ENCODE data around the gene EIF3F. TPM values are rescaled to one million over a fixed set of nuclear protein-coding genes. Genes with fewer than 3 reads are reported as not detected.

EIF3F gene
- polyA plus RNA-seq (2013, experiment 1 of 2) = 570 TPM
- 566 TPM for polyA plus RNA-seq (2013, experiment 2 of 2)

DNA sequence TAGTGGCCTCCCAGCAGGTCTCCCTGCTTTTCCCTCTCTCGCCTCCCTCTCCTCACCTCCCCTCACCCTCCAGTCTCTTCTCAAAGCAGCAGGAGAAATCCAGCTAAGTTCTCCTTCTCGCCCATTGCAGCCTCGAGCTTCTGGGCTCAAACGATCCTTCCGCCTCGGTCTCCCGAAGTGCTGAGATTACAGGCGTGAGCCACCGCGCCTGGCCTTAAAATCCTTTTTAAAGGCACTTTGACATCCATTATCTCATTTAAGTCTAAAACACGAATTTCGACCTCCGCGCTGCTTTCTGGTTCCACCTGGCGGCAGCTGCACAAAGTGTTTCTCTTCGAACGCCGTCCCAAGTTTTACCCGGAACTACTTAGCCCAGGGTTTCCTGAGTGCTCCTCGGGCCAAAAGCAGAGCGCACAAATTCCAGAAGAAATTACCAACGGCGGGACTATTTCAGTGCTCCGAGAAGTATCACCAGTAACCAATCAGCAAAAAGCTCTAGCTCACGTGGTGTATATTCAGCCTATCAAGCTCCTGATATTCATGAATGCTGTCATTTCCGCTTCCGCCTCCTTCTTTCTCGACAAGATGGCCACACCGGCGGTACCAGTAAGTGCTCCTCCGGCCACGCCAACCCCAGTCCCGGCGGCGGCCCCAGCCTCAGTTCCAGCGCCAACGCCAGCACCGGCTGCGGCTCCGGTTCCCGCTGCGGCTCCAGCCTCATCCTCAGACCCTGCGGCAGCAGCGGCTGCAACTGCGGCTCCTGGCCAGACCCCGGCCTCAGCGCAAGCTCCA is at the start of gene EIF3F:
TSS of gene EIF3F (plus strand) at position 570 of the 792 bp plus-strand sequence. CDS start at position 586, 16 bp downstream.
- H3K9me3 ChIP-seq (ENCODE audit: control insufficient read depth, low read length) = no peaks in the 10 kb centered on the region
- H2BK120ac ChIP-seq (ENCODE audit: low read depth, low read length) = no peak within 1 kb of the TSS
- peak within 1 kb of the TSS in 1 of 2 experiments; percentile 45 for H2BK12ac ChIP-seq (ENCODE audit: low read length in 2 of 2)
- H3K36me3 ChIP-seq (ENCODE audit: control insufficient read depth in 1 of 2, insufficient read depth in 2 of 2, low read depth in 1 of 2, low read length in 2 of 2) = peaks cover 3 to 26% of the 10 kb centered on the region in 2 experiments
- H2AFZ ChIP-seq (ENCODE audit: low read depth, low read length) = peak within 1 kb of the TSS; percentile 75
- peak within 1 kb of the TSS; percentile 69 for H3K27ac ChIP-seq (ENCODE audit: low read length, poor library complexity, severe bottlenecking)
- H3K79me1 ChIP-seq (replicated peaks; ENCODE audit: low read length, poor library complexity, severe bottlenecking) = peaks cover 7% of the 10 kb centered on the region
- H2BK5ac ChIP-seq (ENCODE audit: low read depth, low read length, poor library complexity, severe bottlenecking) = no peak within 1 kb of the TSS
- peak within 1 kb of the TSS; percentile 46 to 75 for H3K18ac ChIP-seq (ENCODE audit: low read depth in 1 of 2, low read length in 2 of 2)
- peak within 1 kb of the TSS; percentile 87 for H3K4me2 ChIP-seq (ENCODE audit: low read length, poor library complexity, severe bottlenecking)
- H4K91ac ChIP-seq (ENCODE audit: low read length) = peak within 1 kb of the TSS; percentile 78
- peak within 1 kb of the TSS; percentile 96 for H4K8ac ChIP-seq (ENCODE audit: low read length)
- peak; percentile 100 for DNase-seq
- peak within 1 kb of the TSS; percentile 95 for H3K9ac ChIP-seq (ENCODE audit: low read length)
- peak within 1 kb of the TSS; percentile 84 to 94 for H3K4me3 ChIP-seq (ENCODE audit: insufficient read depth in 1 of 2, low read depth in 1 of 2, low read length in 2 of 2)
- 3% methylated on average over 38 of the region's 47 CpGs for WGBS
- no peak within 1 kb of the TSS for H3K23ac ChIP-seq (ENCODE audit: low read length in 2 of 2)
- H3K27me3 ChIP-seq (ENCODE audit: control insufficient read depth in 1 of 2, insufficient read depth in 1 of 2, low read length in 2 of 2) = no peaks in the 10 kb centered on the region
- peak within 1 kb of the TSS; percentile 19 to 77 for H3K4ac ChIP-seq (ENCODE audit: low read depth in 1 of 2, low read length in 2 of 2)
- peaks cover 4% of the 10 kb centered on the region for H3K4me1 ChIP-seq (ENCODE audit: control insufficient read depth, insufficient read depth, low read depth, low read length)
- peak within 1 kb of the TSS in 1 of 2 experiments; percentile 77 for H3K14ac ChIP-seq (ENCODE audit: low read length in 2 of 2)
- no peak within 1 kb of the TSS for H2BK15ac ChIP-seq (ENCODE audit: low read depth, poor library complexity, severe bottlenecking)
- H2AK5ac ChIP-seq (ENCODE audit: low read length, severe bottlenecking) = no peak within 1 kb of the TSS

DNA sequence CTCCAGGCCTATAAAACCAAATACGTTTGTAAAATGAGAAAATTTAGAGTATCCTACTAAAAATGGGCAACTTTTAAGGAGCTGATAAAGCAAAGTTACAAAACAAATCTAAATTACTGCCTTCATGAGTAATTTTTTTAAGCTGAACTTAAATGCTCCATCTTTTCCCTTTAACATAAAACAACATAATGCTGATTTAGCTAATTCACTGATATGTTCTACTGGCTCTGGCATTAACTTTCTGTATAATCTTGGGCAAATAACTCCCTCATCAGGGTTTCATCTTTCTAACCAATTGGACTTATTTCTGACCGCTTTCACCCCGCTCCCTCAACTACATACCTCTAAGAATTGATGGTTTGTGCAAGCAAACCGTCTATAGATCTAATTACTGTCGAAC is 46.0 kb upstream of the EIF3F start:
- Histone ChIP-seq H2BK5ac (ENCODE audit: low read depth, low read length, poor library complexity, severe bottlenecking) (no peak overlapping the region), H3K4me2 (ENCODE audit: low read length, poor library complexity, severe bottlenecking) (no peak overlapping the region), H3K9ac (ENCODE audit: low read length) (no peak overlapping the region), H3K4ac (ENCODE audit: low read depth in 1 of 2, low read length in 2 of 2) (no peak overlapping the region), H3K27me3 (ENCODE audit: control insufficient read depth in 1 of 2, insufficient read depth in 1 of 2, low read length in 2 of 2) (peaks cover 0 to 4% of the 10 kb centered on the region in 2 experiments), H3K9me3 (ENCODE audit: control insufficient read depth, low read length) (peaks cover 25% of the 10 kb centered on the region), H3K4me1 (ENCODE audit: control insufficient read depth, insufficient read depth, low read depth, low read length) (no peaks in the 10 kb centered on the region), H3K79me1 (replicated peaks; ENCODE audit: low read length, poor library complexity, severe bottlenecking) (no peaks in the 10 kb centered on the region), H4K8ac (ENCODE audit: low read length) (no peak overlapping the region), H2BK120ac (ENCODE audit: low read depth, low read length) (no peak overlapping the region), H2AFZ (ENCODE audit: low read depth, low read length) (no peak overlapping the region), H3K27ac (ENCODE audit: low read length, poor library complexity, severe bottlenecking) (no peak overlapping the region), H4K91ac (ENCODE audit: low read length) (no peak overlapping the region), H3K23ac (ENCODE audit: low read length in 2 of 2) (no peak overlapping the region), H2BK12ac (ENCODE audit: low read length in 2 of 2) (no peak overlapping the region), H3K4me3 (ENCODE audit: insufficient read depth in 1 of 2, low read depth in 1 of 2, low read length in 2 of 2) (no peak overlapping the region), H3K36me3 (ENCODE audit: control insufficient read depth in 1 of 2, insufficient read depth in 2 of 2, low read depth in 1 of 2, low read length in 2 of 2) (no peaks in the 10 kb centered on the region), H3K14ac (ENCODE audit: low read length in 2 of 2) (no peak overlapping the region), H2BK15ac (ENCODE audit: low read depth, poor library complexity, severe bottlenecking) (no peak overlapping the region), H3K18ac (ENCODE audit: low read depth in 1 of 2, low read length in 2 of 2) (no peak overlapping the region), H2AK5ac (ENCODE audit: low read length, severe bottlenecking) (no peak overlapping the region)
- DNase-seq = no peak
- WGBS = no CpG with 5 or more reads among the region's 5 CpGs

- H3K14ac ChIP-seq (ENCODE audit: low read length in 2 of 2) = no peak within 1 kb of the TSS
- peaks cover 0 to 8% of the 10 kb centered on the region in 2 experiments for H3K27me3 ChIP-seq (ENCODE audit: control insufficient read depth in 1 of 2, insufficient read depth in 1 of 2, low read length in 2 of 2)
- no peaks in the 10 kb centered on the region for H3K36me3 ChIP-seq (ENCODE audit: control insufficient read depth in 1 of 2, insufficient read depth in 2 of 2, low read depth in 1 of 2, low read length in 2 of 2)
- H3K79me1 ChIP-seq (replicated peaks; ENCODE audit: low read length, poor library complexity, severe bottlenecking) = no peaks in the 10 kb centered on the region
- H2BK120ac ChIP-seq (ENCODE audit: low read depth, low read length) = no peak within 1 kb of the TSS
- no peak within 1 kb of the TSS for H3K18ac ChIP-seq (ENCODE audit: low read depth in 1 of 2, low read length in 2 of 2)
- no peak within 1 kb of the TSS for H3K9ac ChIP-seq (ENCODE audit: low read length)
- no peak for DNase-seq
- no peak within 1 kb of the TSS for H4K91ac ChIP-seq (ENCODE audit: low read length)
- no peak within 1 kb of the TSS for H3K4me3 ChIP-seq (ENCODE audit: insufficient read depth in 1 of 2, low read depth in 1 of 2, low read length in 2 of 2)
- H2BK12ac ChIP-seq (ENCODE audit: low read length in 2 of 2) = no peak within 1 kb of the TSS
- H3K4me1 ChIP-seq (ENCODE audit: control insufficient read depth, insufficient read depth, low read depth, low read length) = no peaks in the 10 kb centered on the region
- no peak within 1 kb of the TSS for H2AFZ ChIP-seq (ENCODE audit: low read depth, low read length)
- no peak within 1 kb of the TSS for H3K4me2 ChIP-seq (ENCODE audit: low read length, poor library complexity, severe bottlenecking)
- peaks cover 25% of the 10 kb centered on the region for H3K9me3 ChIP-seq (ENCODE audit: control insufficient read depth, low read length)
- H2BK15ac ChIP-seq (ENCODE audit: low read depth, poor library complexity, severe bottlenecking) = no peak within 1 kb of the TSS
- H3K27ac ChIP-seq (ENCODE audit: low read length, poor library complexity, severe bottlenecking) = no peak within 1 kb of the TSS
- H3K4ac ChIP-seq (ENCODE audit: low read depth in 1 of 2, low read length in 2 of 2) = no peak within 1 kb of the TSS
- H3K23ac ChIP-seq (ENCODE audit: low read length in 2 of 2) = no peak within 1 kb of the TSS
- no peak within 1 kb of the TSS for H4K8ac ChIP-seq (ENCODE audit: low read length)
- H2BK5ac ChIP-seq (ENCODE audit: low read depth, low read length, poor library complexity, severe bottlenecking) = no peak within 1 kb of the TSS
- no peak within 1 kb of the TSS for H2AK5ac ChIP-seq (ENCODE audit: low read length, severe bottlenecking)
- WGBS = 100% methylated on average over 1 of the region's 2 CpGs
These were observed 45.5 kb upstream of the EIF3F start, which contains the start of gene OR10A3 for GRCh38 chr11:7941608-7942007. Gene OR10A3 (minus strand): TSS chr11:7941708. CDS start chr11:7939520, 2,188 bp downstream.

DNA sequence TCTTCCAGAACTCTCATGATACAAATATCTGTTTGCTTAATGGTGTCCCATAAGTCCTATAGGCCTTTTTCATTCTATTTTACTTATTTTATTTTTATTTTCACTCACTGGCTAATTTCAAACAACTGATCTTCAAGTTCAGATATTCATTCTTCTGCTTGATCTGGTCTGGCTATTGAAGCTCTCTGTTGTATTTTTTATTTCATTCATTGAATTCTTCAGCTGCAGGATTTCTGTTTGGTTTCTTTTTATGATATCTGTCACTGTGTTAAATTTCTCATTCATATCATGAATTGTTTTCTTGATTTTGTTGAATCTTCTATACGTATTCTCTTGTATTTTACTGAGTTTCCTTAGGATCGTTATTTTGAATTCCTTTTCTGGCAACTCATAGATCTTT is 43.0 kb upstream of the EIF3F start:
- no peak overlapping the region for H3K9ac ChIP-seq (ENCODE audit: low read length)
- peaks cover 8 to 18% of the 10 kb centered on the region in 2 experiments for H3K27me3 ChIP-seq (ENCODE audit: control insufficient read depth in 1 of 2, insufficient read depth in 1 of 2, low read length in 2 of 2)
- H3K36me3 ChIP-seq (ENCODE audit: control insufficient read depth in 1 of 2, insufficient read depth in 2 of 2, low read depth in 1 of 2, low read length in 2 of 2) = no peaks in the 10 kb centered on the region
- no peak overlapping the region for H2BK120ac ChIP-seq (ENCODE audit: low read depth, low read length)
- no peak overlapping the region for H2AFZ ChIP-seq (ENCODE audit: low read depth, low read length)
- H3K79me1 ChIP-seq (replicated peaks; ENCODE audit: low read length, poor library complexity, severe bottlenecking) = no peaks in the 10 kb centered on the region
- no peak overlapping the region for H2BK12ac ChIP-seq (ENCODE audit: low read length in 2 of 2)
- H3K4ac ChIP-seq (ENCODE audit: low read depth in 1 of 2, low read length in 2 of 2) = no peak overlapping the region
- no peak overlapping the region for H3K23ac ChIP-seq (ENCODE audit: low read length in 2 of 2)
- H3K4me1 ChIP-seq (ENCODE audit: control insufficient read depth, insufficient read depth, low read depth, low read length) = no peaks in the 10 kb centered on the region
- H3K4me3 ChIP-seq (ENCODE audit: insufficient read depth in 1 of 2, low read depth in 1 of 2, low read length in 2 of 2) = peak overlapping the region in 1 of 2 experiments; percentile 10
- no peak for DNase-seq
- H4K8ac ChIP-seq (ENCODE audit: low read length) = no peak overlapping the region
- H3K27ac ChIP-seq (ENCODE audit: low read length, poor library complexity, severe bottlenecking) = no peak overlapping the region
- no peak overlapping the region for H2BK15ac ChIP-seq (ENCODE audit: low read depth, poor library complexity, severe bottlenecking)
- peaks cover 25% of the 10 kb centered on the region for H3K9me3 ChIP-seq (ENCODE audit: control insufficient read depth, low read length)
- no peak overlapping the region for H3K4me2 ChIP-seq (ENCODE audit: low read length, poor library complexity, severe bottlenecking)
- no peak overlapping the region for H4K91ac ChIP-seq (ENCODE audit: low read length)
- H2BK5ac ChIP-seq (ENCODE audit: low read depth, low read length, poor library complexity, severe bottlenecking) = no peak overlapping the region
- WGBS = 100% methylated on average over 1 of the region's 2 CpGs
- no peak overlapping the region for H3K18ac ChIP-seq (ENCODE audit: low read depth in 1 of 2, low read length in 2 of 2)
- no peak overlapping the region for H3K14ac ChIP-seq (ENCODE audit: low read length in 2 of 2)
- no peak overlapping the region for H2AK5ac ChIP-seq (ENCODE audit: low read length, severe bottlenecking)
